NCI-H2227 (cell line): ENCODE results near the gene EIF2D.

Experiments
- DNase-seq: peaks from one replicate; lab custom pipeline; 2025; ENCODE audit not compliant: unreplicated experiment; lab: John Stamatoyannopoulos, UW

The EIF2D gene

DNA sequence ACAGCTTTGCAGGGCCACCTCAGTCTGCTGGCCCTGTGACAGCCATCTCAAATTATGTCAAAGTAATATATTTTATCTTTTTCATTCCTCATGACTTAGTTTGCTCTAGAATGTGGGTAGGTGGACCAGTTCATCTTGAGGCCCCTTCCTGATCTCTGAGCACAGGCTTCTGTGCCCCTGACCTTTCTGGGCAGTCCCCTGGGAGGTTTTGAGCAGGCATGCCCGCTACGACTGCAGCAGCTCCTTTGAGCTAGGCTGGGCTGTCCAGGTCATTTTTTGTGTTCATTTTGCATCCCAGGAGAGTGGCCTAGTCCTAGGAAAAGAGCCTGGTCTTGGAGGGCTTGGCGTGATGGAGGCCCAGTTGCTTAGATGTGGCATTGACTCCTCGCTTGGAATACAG is 42.7 kb downstream of the EIF2D start:
- no peak for DNase-seq

DNA sequence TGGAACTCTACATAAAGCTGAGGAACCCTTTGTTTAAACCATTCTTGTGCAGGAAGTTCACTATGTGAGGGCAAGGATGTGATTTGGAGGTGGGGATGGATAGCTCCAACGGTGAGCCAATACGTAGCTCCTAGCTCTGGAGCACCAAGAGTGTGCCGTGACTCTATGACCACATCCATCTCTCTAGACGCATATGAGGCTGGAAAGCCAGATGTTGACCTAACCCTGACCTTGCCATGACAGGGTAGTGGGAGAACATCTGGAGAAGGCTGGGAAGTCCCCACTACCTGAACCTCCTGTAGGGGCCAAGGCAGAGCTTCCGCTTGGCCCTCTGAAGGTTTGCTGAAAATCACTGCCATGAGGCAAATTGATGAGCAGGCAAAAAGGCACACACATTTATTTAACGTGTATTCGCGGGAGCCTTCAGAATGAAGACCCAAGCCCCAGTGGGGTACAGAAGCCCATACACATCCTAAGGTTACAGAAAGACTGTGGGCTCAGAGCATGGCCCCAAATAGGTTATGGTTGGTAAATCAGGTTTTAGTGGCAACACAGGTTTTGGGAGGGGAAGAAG is 43.4 kb downstream of the EIF2D start:
- no peak for DNase-seq

DNA sequence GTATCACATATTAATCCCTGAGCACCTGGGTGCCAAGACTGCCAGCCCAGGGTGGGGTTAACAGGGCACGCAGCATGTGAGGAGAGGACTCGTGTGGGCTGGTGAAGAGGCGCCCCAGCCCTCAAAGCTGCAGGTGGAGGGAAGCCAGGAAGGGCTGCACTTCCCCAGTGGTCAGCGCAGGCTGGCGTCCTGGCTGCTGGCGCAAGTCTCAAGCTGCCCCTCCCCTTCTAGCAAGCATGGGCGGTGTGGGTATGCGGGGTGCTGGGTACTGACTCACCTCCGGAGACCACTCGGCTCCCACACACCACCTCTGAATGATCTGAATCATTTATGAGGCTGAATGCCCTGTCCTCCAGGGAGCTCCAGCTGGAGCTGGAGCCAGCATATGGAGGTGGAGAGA is 44.0 kb downstream of the EIF2D start:
- no peak for DNase-seq

DNA sequence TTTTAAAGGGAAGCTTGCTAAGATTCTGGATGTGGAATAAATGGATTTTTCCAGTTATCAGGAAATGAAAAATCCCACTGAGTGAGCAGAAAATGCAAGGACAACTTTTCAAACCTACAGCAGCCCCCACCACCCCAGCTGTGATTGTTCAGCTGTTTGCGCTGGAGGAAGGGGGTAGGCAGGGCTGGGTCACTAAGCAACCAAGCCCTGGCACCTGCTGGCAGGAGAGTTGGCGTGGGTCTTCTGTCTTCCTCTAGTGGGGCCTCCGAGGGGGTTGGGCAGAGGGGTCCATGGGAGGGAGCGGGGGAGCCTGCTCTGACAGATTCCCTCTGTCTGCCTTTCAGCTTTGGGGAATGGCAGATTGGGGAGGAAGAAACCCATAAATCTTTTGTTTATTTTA is 45.3 kb downstream of the EIF2D start:
- no peak for DNase-seq

DNA sequence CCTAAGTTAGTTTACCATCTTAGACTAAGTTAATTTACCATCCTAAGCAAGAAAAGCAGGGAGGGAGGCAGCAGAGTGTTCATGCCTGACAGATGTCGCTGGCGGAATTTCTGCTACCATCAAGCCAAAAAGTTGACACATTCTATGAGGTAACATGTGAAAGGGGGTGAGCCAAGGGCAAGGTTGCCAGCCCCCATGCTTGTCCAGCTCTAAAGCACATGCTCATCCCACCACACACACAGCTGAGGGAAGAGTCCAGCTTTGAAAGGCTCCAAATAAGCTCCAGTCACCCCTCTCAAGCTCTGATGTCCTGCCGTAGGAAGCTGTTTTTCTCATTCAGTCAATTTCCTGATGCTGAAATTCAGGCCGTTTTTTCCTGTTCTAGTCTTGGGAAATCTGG is 46.3 kb downstream of the EIF2D start:
- no peak for DNase-seq

DNA sequence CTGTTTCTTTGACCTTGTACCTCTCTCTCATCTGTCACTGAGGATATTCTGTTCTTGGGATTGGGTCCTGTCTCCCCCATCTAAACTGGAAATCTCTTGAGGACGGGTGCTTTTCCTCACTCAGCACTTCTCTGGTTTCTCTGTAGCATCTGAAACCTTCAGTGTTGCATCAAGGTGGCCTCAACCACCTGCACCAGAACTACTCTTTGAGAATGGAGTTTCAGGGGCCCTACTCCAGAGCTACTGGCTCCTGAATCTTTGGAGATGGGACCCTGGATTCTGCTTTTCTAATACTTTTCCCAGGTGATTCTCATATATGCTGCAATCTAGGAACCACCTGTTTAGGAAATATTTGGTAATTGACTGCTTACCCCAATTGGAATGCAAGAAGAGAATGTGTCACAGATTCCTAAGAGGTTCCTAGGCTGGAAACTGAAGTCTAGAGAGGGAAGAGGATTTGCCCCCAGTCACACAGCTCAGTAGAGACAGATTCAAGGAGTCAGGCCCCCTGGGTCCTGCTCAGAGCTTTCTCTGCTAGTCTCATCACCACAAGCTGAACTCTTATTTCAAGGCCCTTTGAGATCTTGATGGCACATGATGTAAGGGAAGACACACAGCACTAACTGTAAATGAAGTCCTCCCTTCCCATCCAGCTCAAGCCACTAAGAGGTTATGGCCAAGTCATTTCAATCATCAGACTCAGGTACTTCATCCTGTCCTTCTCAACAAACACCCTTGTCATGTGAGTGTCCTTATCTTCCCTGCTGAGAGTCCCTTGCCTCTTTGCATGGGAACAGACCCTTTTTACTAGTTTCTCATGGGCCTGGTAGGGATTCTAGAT is 48.7 kb downstream of the EIF2D start:
- no peak for DNase-seq

DNA sequence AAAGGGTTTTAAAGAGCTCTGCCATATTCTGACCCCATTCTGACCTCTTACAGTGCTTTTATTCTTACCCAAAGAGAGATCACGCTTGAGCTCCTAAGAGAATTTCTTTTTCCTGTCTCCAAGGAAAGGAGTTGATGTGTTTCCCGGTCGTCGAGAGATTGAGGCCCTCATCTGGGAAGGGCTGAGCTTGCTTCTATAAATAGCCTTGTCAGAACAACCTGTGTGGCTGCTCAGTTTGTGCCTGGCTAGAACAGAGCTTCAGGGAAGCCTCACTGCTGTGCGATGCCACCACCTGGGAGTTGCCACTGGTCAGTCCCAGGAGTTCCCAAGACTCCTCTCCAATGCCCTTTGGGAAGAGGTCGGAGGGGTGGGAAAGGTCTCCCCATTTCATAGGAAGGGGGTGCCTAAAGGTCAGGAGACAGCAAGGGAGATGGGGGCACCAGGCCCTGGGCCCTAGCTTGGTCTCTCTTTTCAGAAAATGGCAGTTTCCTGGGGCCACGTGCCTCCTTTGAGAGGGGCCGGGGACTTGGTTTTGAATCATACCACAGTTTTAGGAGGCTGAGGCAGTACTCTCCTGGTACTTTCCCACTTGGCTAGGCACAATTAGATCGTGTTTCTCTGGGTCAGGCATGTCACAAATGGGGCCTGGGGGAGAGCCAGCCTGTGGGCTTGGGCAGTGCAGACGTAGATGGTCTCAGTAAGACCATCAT is 52.1 kb downstream of the EIF2D start:
- peak; percentile 70 for DNase-seq

DNA sequence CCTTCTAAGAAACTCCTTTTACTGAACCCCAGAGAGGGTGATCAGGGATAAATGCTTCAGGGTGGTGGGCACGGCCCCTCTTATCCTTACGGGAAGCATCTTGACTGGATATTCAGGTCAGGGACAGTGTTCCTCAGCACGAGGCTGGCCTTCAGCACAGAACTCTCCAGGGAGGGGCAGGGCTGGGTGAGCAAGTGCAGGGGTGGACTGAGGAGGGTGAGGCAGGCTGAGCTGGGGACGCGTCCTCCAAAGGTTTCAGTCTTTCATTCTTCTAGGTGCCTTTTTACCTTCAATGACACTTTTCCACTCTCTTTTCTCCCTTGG is 52.6 kb downstream of the EIF2D start:
- no peak for DNase-seq

DNA sequence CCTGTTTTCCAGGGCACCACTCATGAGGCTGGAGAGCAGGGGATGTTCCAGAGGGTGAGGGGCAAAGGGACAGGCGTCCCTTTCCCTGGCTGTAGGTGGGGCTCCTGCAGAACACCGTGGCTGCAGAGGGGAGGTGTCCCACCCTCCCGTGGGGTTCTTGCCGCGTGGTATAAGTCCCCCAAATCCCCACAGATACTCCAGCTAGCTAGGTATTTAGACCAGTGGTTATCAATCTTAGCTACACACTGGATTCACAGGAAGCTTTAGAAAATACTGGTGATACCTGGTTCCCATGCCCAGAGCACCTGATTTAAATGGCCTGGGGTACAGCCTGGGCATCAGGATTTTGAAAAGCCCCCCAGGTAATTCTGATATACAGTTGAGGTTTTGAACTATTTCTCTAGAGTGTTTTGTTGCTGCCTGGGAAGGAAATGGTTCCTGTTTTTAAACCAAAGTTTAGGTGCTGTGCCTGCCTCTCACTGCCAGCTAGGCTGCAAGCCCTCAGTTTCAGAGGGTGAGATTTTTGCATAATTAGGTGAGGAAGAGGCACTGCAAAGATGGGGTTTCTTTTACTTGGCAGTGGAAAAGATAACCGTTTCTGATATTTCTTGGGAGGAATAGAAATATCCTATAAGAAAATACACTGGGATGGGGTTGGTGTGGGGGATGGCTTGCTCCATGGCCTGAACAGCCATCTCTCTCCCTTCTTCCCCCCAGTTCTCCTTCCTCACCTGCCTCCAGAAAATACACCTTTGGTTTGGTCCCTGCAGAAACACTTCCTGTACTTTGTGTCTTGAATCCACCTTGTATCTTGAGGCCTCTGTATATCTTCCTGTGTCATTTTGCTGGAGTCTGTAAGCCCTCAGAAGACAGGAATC is 53.2 kb downstream of the EIF2D start:
- DNase-seq, result no peak

DNA sequence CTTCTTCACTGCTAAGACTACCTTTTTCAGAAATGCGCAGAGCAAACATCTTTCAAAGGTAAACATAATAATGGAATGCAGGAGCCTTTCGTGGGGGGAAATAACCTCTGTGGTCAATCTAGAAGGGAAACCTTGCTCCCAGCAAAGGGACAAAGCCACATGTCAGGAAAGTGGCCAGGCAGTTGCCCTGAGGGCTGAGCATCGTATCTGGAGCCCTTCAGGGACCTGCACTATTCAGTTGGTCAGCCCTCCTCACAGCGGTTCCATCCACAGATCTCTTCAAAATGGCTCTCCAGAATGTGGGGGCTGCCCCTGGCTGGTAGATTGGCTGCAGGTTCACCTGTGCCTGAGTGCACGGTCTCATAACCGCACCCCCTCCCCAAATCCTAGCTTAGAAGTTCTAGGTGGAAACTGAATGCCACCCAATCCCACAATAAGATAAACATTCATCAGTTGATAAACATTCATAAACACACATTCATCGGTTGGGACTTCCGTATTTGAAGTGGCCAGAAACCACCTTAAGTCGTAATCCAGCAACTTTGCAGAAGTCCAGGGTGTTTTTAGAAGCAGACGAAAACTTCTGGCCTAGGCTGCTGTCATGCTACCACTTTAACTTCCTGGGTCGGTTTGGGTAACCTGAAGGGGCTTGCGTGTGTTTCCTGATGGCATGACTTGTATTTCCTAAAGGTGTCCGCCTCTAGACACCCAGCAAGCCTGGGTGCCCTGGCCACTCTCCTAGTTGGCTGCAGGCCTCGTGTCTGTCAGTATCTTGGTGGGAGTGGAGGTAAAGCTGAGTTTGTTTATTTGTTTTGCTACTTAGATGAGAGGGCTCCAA is 54.4 kb downstream of the EIF2D start:
- no peak for DNase-seq

DNA sequence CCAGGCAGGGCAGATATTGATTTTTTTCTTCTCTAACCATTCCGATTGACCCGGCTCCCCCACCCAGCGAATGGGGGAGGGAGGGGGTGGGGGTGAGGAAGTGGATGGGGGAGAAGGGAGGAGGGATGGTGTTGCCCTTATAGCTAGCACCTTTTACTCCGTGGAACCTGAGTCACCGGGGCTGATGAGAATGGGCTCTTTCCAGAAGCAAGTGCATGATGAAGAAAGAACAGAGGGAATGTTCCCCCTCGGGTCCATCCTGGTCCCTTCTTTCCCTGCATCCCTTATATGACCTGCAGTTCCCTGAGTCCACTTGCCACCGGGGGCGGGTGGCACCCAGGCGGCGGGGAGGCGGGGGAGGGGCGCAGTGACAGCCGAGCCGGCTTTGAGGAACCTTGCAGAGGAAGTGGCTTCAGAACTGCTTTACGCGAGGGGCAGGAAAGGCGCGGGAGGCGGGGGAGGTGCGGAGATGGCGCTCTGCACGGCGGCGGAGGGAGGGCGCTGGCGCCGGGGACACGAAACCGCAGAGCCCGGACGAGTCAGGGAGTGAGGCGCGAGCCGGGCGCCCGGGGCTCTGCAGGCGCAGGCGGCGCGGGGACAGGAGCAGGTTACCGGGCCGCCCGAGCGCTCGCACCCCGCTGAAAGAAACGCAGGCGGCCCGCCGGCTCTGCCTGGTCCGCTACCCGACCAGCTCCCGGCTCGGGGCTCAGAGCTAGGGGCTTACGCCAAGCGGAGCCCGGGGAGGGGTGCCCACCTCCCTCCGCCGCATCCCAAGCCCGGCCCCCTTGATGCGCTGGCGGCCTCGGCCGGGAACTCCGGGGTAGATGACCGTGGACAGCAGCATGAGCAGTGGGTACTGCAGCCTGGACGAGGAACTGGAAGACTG is 55.3 kb downstream of the EIF2D start:
- DNase-seq, result peak; percentile 76

DNA sequence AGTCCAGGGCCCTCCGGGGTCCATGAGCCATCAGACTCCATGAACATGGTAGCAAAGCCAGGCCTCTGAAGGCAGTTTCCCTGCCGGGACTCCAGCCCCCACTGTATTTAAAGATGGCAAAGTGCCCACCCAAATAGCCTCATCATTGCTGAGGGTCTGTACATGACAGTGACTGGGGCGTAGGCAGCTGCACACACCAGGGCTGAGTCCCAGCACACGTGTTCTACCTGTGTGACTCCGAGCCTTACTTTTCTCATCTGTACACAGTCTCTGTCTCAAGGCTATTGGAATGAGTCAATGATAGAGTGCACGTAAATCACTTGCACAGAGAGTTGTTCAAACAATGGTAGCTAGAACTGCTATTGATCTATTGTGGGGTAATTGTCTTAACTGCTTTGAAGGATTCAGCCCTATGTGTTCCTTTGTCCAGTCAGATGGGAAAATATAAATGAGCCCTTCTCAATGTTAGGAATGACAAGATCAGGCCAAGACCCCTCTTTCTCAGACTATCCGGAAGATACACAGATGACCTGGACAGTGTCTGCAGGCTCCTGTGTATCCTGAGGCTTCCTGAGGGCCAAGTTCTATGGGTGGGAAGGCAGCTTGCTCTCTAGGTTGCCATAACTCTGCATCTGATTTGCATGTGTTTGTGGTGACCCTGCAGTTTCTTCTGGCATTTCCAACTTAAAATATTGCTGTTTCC is 56.1 kb downstream of the EIF2D start:
- peak; percentile 8 for DNase-seq

DNA sequence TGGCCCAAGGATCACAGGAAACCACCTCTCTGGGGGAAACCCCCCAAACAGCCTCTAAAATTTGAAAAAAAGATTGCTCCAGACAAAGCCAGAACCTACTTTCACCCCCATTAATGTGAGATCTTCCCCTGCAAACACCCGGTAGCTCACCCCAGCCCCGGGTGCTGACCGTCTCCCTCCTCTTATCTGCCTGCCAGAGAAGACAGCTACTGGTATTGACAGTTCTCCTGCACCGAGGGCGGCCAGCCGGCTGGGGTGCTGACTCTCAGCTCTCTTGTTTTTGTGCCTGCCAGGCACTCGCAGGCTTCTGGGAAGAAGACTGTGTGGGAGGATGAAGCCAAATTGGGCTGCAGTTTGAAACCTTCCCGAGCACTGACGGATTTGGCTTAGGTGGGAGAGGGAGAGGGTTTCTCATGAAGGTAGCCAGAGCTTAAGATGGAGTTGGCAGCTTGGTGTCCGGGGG is 56.8 kb downstream of the EIF2D start:
- no peak for DNase-seq

DNA sequence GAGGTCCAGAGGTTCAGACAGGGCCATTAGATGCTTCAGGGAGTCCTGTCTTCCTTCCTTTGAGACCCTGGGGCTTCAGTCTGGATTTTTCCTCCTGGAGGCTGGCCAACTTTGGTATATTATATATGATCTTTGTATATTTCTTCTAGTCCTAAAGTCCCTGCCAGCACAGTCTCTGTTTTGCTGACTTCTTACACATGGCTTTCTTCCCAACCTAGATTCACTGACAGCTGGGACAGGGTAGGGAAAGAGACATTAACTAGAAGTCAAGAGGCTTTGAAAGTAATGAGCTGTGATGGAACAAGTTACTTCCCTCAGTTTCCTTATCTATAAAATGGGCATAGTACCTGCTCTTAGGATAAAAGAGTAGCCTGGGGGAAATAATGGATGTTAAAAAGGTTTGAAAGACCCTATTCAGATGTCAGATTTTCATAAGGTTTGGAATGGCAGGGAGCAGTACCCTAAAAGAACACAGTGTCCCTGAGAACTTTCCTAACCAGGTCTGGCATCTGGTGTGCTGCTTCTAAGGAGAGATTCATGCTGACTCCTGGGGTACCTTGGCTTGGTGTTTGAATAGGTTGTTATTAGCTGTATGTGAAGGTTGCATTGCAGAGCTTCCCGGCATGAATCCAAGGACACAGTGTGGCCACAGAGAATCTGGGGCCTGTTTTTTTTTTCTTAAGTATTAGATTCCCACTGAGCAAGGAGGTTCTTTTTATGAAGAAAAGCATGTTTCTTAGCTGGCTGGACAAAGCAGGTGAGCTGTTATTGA is 57.4 kb downstream of the EIF2D start:
- no peak for DNase-seq

DNA sequence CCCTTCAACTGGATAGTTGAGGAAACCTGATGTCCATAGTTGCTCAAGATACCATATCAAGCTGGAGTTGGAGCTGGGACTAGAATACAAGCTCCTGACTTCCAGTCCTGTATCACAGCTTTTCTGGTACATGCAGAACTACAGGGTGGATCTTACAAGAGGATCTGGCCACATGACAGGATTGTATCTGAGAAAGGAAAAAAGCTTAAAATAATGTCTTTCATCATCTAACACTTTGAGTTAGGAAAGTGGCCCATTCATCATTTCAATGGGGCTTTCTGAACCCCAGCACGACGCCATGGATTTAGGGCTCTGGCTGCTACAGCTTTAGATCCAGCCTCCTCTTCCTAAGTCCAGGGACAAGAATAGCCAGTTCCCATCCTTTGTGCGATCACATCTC is 58.1 kb downstream of the EIF2D start:
- DNase-seq, result no peak

DNA sequence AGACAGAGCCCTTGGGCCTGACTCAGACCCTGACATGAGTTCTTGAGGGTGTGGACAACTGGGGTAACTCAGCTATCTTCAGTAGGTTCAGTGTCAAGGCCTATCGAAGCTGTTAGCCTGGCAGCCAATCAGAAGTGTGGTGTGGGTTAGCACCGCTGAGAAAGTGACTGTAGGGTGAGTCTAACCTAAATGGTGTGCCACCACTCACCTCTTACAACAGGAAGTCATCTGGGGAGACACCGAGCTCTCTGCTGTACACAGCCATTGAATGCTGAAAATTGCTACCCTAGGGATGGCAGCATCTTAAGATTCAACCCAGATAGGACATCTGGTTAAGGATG is 60.3 kb downstream of the EIF2D start:
- no peak for DNase-seq

DNA sequence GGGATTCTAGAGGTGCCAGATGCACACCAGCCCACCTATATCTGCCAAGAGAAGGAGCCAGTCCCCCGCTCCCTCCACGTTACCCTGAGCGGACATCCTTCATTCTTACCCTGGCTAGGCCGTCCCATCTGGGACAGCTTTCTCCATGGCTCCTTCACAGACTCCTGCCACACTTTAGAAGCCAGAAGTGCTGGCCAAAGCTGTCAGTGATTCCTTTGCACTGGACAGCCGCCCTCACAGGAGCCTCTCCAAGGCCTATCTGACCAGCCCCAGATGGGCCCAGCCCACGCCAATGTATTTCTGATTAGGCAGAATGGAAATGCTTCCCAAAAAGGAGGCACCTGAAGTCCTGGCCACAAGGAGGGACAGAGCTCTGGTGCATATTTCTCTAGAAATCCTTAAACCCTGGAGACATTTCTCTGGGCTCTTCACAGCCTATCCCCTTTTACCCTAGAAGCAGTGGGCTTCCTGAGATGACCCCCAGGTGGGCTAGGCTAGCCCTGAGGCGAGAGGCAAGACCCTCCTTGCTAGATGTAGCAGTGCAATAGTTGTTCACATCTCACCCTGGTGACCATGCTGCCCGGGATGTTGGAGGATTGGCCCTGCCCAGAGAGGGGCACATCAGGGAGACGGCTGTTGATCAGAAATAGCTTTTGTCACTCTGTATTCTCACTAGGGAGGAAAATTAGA is 60.8 kb downstream of the EIF2D start:
- DNase-seq, result no peak

DNA sequence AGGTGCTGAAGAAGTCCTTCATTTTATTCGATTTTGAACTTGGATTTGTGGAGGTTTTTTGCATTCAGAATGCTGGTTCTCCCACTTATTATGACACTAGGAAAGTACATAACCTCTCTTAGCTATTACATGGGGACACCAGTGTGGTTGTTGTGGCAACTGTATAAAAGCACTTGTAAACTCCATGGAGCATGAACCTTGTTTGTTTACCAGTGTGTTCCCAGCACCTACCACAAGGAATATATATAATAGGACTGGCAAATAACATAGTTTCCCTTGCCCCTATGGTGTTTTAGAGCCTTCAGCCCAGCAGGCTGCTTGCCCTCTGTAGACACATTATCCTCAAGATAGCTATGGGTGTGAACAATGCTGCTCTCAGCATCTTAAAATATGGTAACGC is 61.8 kb downstream of the EIF2D start:
- DNase-seq, result peak; percentile 50
